Ascending aorta (tissue), 2 donors: Measurements from ENCODE around the gene NANOGP8. TPM values are rescaled to one million over a fixed set of nuclear protein-coding genes. Genes with fewer than 3 reads are reported as not detected.

Experiments used
- DNase-seq, 2 donors: peaks; one replicate each; pipeline ENCODE4 v3.0.0-alpha.2; 2019; ENCODE audit warnings: low spot score in 2 of 2
- H3K27ac ChIP-seq, 2 donors: fragments of 200-600 bp; sonication (generic); one replicate each; pipeline ENCODE4 v1.5.1; 2016 to 2017; ENCODE audit warnings: mild to moderate bottlenecking in 1 of 2
- H3K27me3 ChIP-seq: fragments of 200-600 bp; sonication (generic); one replicate; pipeline ENCODE4 v1.5.1; 2017
- H3K36me3 ChIP-seq, 2 donors: fragments of 200-600 bp; sonication (generic); one replicate each; pipeline ENCODE4 v1.5.1; 2016
- H3K4me1 ChIP-seq, 2 donors: fragments of 200-600 bp; sonication (generic); one replicate each; pipeline ENCODE4 v1.5.1; 2016 to 2017; ENCODE audit warnings: mild to moderate bottlenecking in 1 of 2
- H3K4me3 ChIP-seq, 2 donors: fragments of 200-600 bp; sonication (generic); one replicate each; pipeline ENCODE4 v1.5.1; 2016 to 2017; ENCODE audit warnings: mild to moderate bottlenecking in 1 of 2
- H3K9me3 ChIP-seq, 2 donors: fragments of 200-600 bp; sonication (generic); one replicate each; pipeline ENCODE4 v1.5.1; 2016
- intact Hi-C: fragments of 100-400 bp; cut with DNase I; formaldehyde crosslinking; loops from one replicate; pipeline ENCODE4 v1.15.1; 2023
- total RNA-seq: library from RNA; depleted of rRNA; stranded (reverse); fragments of >200 nt; gene quantifications from one replicate; pipeline ENCODE4 v1.1.0, GENCODE V29; 2016
- TF ChIP-seq, protein P1 (sequence below), 3 experiments: fragments of 200-600 bp in 2 of 3; fragments of 450-650 bp in 1 of 3; sonication (generic) in 2 of 3; IDR thresholded peaks; one replicate each; pipeline ENCODE4 v1.5.1; 2016 to 2019; ENCODE audit warnings: antibody characterized with exemption in 3 of 3, mild to moderate bottlenecking in 1 of 3, moderate library complexity in 1 of 3

The NANOGP8 gene
- total RNA-seq, 1 donor from 2014 or later: not detected

- TF ChIP-seq, protein P1, sequence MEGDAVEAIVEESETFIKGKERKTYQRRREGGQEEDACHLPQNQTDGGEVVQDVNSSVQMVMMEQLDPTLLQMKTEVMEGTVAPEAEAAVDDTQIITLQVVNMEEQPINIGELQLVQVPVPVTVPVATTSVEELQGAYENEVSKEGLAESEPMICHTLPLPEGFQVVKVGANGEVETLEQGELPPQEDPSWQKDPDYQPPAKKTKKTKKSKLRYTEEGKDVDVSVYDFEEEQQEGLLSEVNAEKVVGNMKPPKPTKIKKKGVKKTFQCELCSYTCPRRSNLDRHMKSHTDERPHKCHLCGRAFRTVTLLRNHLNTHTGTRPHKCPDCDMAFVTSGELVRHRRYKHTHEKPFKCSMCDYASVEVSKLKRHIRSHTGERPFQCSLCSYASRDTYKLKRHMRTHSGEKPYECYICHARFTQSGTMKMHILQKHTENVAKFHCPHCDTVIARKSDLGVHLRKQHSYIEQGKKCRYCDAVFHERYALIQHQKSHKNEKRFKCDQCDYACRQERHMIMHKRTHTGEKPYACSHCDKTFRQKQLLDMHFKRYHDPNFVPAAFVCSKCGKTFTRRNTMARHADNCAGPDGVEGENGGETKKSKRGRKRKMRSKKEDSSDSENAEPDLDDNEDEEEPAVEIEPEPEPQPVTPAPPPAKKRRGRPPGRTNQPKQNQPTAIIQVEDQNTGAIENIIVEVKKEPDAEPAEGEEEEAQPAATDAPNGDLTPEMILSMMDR (IDR thresholded peaks at IDR 0.05): no peak
- Histone ChIP-seq H3K4me3 (no peak overlapping the region), H3K27ac (no peak overlapping the region), H3K27me3 (no peaks in the 10 kb centered on the region), H3K4me1 (no peaks in the 10 kb centered on the region), H3K9me3 (no peaks in the 10 kb centered on the region), H3K36me3 (no peaks in the 10 kb centered on the region)
- DNase-seq: no peak
- intact Hi-C loops: no loop called here
These were observed 19.0 kb downstream of the NANOGP8 start for GRCh38 chr15:35066094-35066493.

DNA sequence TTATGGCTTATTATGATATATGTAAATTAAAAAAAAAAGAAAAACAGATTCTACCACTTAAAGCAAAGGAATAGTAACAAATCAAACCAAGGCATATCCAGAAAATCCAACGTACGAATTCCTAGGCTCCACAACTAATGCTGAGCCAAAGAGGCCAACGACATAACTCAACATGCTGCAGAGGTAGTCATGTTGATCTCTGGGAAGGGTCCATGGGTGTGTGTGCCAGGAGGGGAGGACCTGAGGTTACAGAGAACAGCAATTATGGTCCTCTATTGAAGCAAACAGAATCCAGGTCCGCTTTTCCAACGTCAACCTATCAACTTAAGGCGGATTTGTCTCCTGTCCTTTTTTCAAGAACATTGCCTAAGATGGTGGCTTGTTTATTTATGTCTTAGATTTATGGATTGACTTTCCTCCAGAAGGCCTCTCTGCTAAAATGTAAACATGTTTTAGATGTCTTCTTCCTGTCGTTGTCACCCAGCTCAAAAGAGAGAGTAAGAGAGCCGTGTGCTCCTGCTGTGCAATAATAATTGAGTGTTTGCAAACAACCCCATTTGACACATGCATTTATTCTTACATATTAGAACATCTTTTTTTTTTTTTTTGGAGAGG lies 20.4 kb downstream of the NANOGP8 start:
- Histone ChIP-seq H3K27me3 (no peaks in the 10 kb centered on the region), H3K4me1 (no peaks in the 10 kb centered on the region), H3K27ac (no peak overlapping the region), H3K4me3 (no peak overlapping the region), H3K36me3 (no peaks in the 10 kb centered on the region), H3K9me3 (no peaks in the 10 kb centered on the region)
- intact Hi-C loops: no loop called here
- TF ChIP-seq, protein P1 (IDR thresholded peaks at IDR 0.05): no peak
- DNase-seq: no peak

DNA sequence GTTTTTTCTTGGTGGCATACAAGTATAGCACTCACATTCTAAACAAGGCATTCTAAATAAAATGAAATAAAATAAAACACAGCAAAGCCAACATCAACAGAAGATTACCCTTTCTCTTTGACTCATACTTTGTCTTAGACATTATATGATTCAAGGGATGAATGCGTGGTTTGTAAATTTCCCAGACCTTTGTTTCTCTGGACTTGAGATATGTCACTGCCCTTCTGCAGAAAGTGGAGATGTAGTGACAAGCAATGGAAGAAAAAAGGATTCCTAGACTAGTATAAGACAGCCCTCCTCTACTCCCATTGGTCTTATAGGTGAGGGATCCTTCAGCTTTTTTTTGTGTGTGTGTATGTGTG lies 22.4 kb downstream of the NANOGP8 start:
- Histone ChIP-seq H3K27ac (no peak overlapping the region), H3K9me3 (no peaks in the 10 kb centered on the region), H3K36me3 (no peaks in the 10 kb centered on the region), H3K4me1 (no peaks in the 10 kb centered on the region), H3K4me3 (no peak overlapping the region), H3K27me3 (no peaks in the 10 kb centered on the region)
- intact Hi-C loops: no loop called here
- DNase-seq: no peak
- TF ChIP-seq, protein P1 (IDR thresholded peaks at IDR 0.05): no peak

GRCh38 chr15:35061825-35062737 lies 23.0 kb downstream of the NANOGP8 start:
- Histone ChIP-seq H3K4me3 (no peak overlapping the region), H3K27ac (no peak overlapping the region), H3K27me3 (no peaks in the 10 kb centered on the region), H3K36me3 (no peaks in the 10 kb centered on the region), H3K9me3 (no peaks in the 10 kb centered on the region), H3K4me1 (no peaks in the 10 kb centered on the region)
- DNase-seq: no peak
- intact Hi-C loops: no loop called here
- TF ChIP-seq, protein P1 (IDR thresholded peaks at IDR 0.05): no peak

- Histone ChIP-seq H3K4me3 (no peak overlapping the region), H3K27me3 (no peaks in the 10 kb centered on the region), H3K9me3 (no peaks in the 10 kb centered on the region), H3K36me3 (no peaks in the 10 kb centered on the region), H3K4me1 (no peaks in the 10 kb centered on the region), H3K27ac (no peak overlapping the region)
- intact Hi-C loops: no loop called here
- no peak for DNase-seq
- TF ChIP-seq, protein P1 (IDR thresholded peaks at IDR 0.05): no peak
These were observed 23.8 kb downstream of the NANOGP8 start for GRCh38 chr15:35061161-35061824.
